K562 (cell line): ENCODE results near the gene FAM174B. TPM values are rescaled to one million over a fixed set of nuclear protein-coding genes. Genes with fewer than 3 reads are reported as not detected.

Source experiments
- ARHGAP35 ChIP-seq: fragments of 450-650 bp; IDR thresholded peaks from 2 replicates; pipeline ENCODE4 v1.6.1; 2018; ENCODE audit not compliant: partially characterized antibody
- CHD1 ChIP-seq: fragments of 200-600 bp; sonication (generic); IDR thresholded peaks from one replicate; pipeline ENCODE4 v1.6.1; 2012; ENCODE audit warnings: mild to moderate bottlenecking, moderate library complexity, low read length, inconsistent platforms
- DACH1 ChIP-seq: fragments of 450-650 bp; IDR thresholded peaks from 2 replicates; pipeline ENCODE4 v1.6.1; 2018; ENCODE audit not compliant: partially characterized antibody
- ELK3 ChIP-seq: fragments of 450-650 bp; formaldehyde crosslinking; IDR thresholded peaks from 2 replicates; pipeline ENCODE4 v1.4.0; 2020; ENCODE audit warnings: mild to moderate bottlenecking
- FOSL1 ChIP-seq: fragments of 200-800 bp; sonication (Bioruptor generic); conservative IDR thresholded peaks from 2 replicates; pipeline ENCODE4 v1.6.1; 2016; ENCODE audit warnings: missing genetic modification characterization, missing compliant biosample characterization
- NFXL1 ChIP-seq: fragments of 450-650 bp; formaldehyde crosslinking; IDR thresholded peaks from 2 replicates; pipeline ENCODE4 v1.4.0; 2021; ENCODE audit warnings: mild to moderate bottlenecking
- SRSF1 ChIP-seq: fragments of 200-400 bp; formaldehyde crosslinking; IDR thresholded peaks from 2 replicates; pipeline ENCODE4 v1.6.1; 2017; ENCODE audit warnings: mild to moderate bottlenecking, low read depth, low read length, moderate library complexity
- ZNF239 ChIP-seq: fragments of 250-450 bp; sonication (Bioruptor Pico); IDR thresholded peaks from 2 replicates; pipeline ENCODE4 v1.4.0; 2020; ENCODE audit warnings: mild to moderate bottlenecking
- ZNF407 ChIP-seq: fragments of 450-650 bp; IDR thresholded peaks from 2 replicates; pipeline ENCODE4 v1.6.1; 2016; ENCODE audit warnings: low read depth
- ZNF764 ChIP-seq: fragments of 250-450 bp; sonication (Bioruptor Pico); IDR thresholded peaks from 2 replicates; pipeline ENCODE4 v1.4.0; 2020; ENCODE audit warnings: low read depth, mild to moderate bottlenecking, moderate library complexity
- polyA plus RNA-seq, 8 experiments: library from polyadenylated mRNA; depleted of rRNA in 4 of 8; stranded (reverse) in 5 of 8; unstranded in 3 of 8; fragments of >200 nt; fragmentation: Nextera tagmentation in 2 of 8; fragmentation: Illumina TruSeq in 1 of 8; extraction: Ambion mirVana in 2 of 8; extraction: Trizol in 1 of 8; gene quantifications; 2 replicates each; pipeline versions ENCODE4 v1.2.1 to v1.2.3, GENCODE V29; 2011 to 2014; ENCODE audit warnings: inconsistent platforms in 1 of 8, missing spikeins in 1 of 8
- total RNA-seq, 7 experiments: library from RNA; depleted of rRNA in 6 of 7; stranded (reverse); fragments of >200 nt in 6 of 7; fragmentation: Illumina TruSeq in 2 of 7; extraction: Trizol in 2 of 7; gene quantifications; 2 replicates each; pipeline versions ENCODE4 v1.2.1 to v1.2.3, GENCODE V29; 2011 to 2021; ENCODE audit warnings: low replicate concordance in 1 of 7
- TF ChIP-seq, protein P1 (sequence below): fragments of 250-450 bp; sonication (Bioruptor Pico); IDR thresholded peaks from 2 replicates; pipeline ENCODE4 v1.6.1; 2021; ENCODE audit warnings: mild to moderate bottlenecking

The FAM174B gene
- total and polyA plus RNA-seq, 9 of the 15 experiments (the other 6 are each of a cell fraction or from before 2014, with no cell fraction given) = 0.39 to 2.7 (median 1.9) TPM; not detected in 1

- TF ChIP-seq, protein P1, sequence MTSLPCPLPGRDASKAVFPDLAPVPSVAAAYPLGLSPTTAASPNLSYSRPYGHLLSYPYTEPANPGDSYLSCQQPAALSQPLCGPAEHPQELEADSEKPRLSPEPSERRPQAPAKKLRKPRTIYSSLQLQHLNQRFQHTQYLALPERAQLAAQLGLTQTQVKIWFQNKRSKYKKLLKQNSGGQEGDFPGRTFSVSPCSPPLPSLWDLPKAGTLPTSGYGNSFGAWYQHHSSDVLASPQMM (CRISPR knock-in tag) = no peak
- TF ChIP-seq CHD1 (no peak), ZNF764 (CRISPR knock-in tag) (no peak), ZNF407 (no peak), ZNF239 (CRISPR knock-in tag) (no peak), NFXL1 (no peak), DACH1 (no peak), ELK3 (CRISPR knock-in tag) (no peak), FOSL1 (tag) (peak; percentile 49), SRSF1 (no peak), ARHGAP35 (no peak)
- TF ChIP-seq, all 486 proteins: peak for 3
These were observed 25.5 kb downstream of the FAM174B start (continued) for GRCh38 chr15:92629975-92630626.
